A673 (cell line): Measurements from ENCODE around the gene SFXN5.

ENCODE experiments used
- CTCF ChIP-seq: fragments of 300-800, 200-600 bp; sonication (generic); conservative IDR thresholded peaks from 2 replicates; pipeline ENCODE4 v1.5.1; 2017; ENCODE audit warnings: low read depth, mild to moderate bottlenecking, antibody characterized with exemption, low read length, moderate library complexity, mixed read lengths
- EZH2 ChIP-seq: fragments of 200-600 bp; sonication (generic); IDR thresholded peaks from 2 replicates; pipeline ENCODE4 v1.6.1; 2017; ENCODE audit warnings: borderline replicate concordance, low read depth, mild to moderate bottlenecking, mixed read lengths, antibody characterized with exemption, low read length; ENCODE audit not compliant: poor library complexity, severe bottlenecking

DNA sequence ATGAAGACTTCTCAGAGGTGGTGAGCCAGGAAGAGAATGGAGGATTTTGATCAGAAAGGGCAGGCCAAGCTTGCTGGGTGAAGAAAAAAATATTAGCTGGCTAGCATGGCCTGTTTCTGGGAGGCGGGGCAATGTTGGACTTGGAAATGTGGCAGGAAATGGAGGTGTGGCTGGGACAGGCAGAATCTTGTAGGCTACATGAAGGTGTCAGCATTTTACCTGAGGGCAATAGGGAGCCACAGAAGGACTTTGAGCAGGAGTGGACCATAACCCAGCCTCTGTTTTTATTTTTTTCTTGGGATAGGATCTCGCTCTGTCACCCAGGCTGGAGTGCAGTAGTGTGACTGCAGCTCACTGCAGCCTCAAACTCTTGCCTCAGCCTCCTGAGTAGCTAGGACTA lies 122.5 kb downstream of the SFXN5 start:
- TF ChIP-seq EZH2 (no peak), CTCF (no peak)
